Measurements from ENCODE around the gene TRPV2.

DNA sequence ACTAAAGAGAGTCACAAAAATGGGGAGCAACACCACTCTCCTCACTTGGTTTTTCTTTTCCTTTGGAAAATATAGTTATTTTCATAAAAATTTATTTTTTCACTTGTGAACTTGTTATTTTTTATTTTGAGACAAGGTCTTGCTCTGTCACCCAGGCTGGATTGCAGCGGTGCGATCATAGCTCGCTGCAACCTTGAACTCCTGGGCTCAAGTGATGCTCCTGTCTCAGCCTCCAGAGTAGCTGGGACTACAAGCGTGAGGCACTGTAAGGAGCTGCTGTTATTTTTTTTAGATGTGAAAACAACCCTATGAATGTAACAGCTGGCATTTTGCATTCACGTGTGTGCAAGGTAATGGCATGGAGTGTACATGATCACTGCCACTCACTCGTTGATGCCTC lies 51.7 kb downstream of the TRPV2 start:
- TF ChIP-seq, protein P1, sequence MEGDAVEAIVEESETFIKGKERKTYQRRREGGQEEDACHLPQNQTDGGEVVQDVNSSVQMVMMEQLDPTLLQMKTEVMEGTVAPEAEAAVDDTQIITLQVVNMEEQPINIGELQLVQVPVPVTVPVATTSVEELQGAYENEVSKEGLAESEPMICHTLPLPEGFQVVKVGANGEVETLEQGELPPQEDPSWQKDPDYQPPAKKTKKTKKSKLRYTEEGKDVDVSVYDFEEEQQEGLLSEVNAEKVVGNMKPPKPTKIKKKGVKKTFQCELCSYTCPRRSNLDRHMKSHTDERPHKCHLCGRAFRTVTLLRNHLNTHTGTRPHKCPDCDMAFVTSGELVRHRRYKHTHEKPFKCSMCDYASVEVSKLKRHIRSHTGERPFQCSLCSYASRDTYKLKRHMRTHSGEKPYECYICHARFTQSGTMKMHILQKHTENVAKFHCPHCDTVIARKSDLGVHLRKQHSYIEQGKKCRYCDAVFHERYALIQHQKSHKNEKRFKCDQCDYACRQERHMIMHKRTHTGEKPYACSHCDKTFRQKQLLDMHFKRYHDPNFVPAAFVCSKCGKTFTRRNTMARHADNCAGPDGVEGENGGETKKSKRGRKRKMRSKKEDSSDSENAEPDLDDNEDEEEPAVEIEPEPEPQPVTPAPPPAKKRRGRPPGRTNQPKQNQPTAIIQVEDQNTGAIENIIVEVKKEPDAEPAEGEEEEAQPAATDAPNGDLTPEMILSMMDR (IDR thresholded peaks at IDR 0.05): no peak
- no peak for TF ChIP-seq EP300 (IDR thresholded peaks at IDR 0.05)
- TF ChIP-seq POLR2AphosphoS5 (IDR thresholded peaks at IDR 0.05): no peak
